Liver (tissue), 9 donors: ENCODE measurements around the gene NCAPG2. TPM values are rescaled to one million over a fixed set of nuclear protein-coding genes. Genes with fewer than 3 reads are reported as not detected.

Source experiments
- DNase-seq: peaks from one replicate; pipeline ENCODE4 v3.0.0-alpha.2; 2017; ENCODE audit warnings: low spot score
- H3K27ac ChIP-seq, 2 donors: one replicate each; pipeline ENCODE4 v1.7.0; 2013; ENCODE audit warnings: inconsistent platforms in 2 of 2, low read length in 2 of 2, control low read depth in 1 of 2, low read depth in 1 of 2, mild to moderate bottlenecking in 1 of 2
- H3K27me3 ChIP-seq, 4 donors: one replicate each; pipeline versions ENCODE4 v1.6.1 to v1.7.0; 2013; ENCODE audit warnings: low read length in 3 of 4, inconsistent platforms in 1 of 4, mild to moderate bottlenecking in 1 of 4, moderate library complexity in 1 of 4; ENCODE audit not compliant: control insufficient read depth in 4 of 4, insufficient read depth in 4 of 4
- H3K36me3 ChIP-seq, 4 donors: one replicate each; pipeline versions ENCODE4 v1.6.1 to v1.7.0; 2013; ENCODE audit warnings: low read length in 3 of 4, mild to moderate bottlenecking in 3 of 4, low read depth in 1 of 4, moderate library complexity in 1 of 4; ENCODE audit not compliant: control insufficient read depth in 4 of 4, insufficient read depth in 3 of 4
- H3K4me1 ChIP-seq, 4 donors: one replicate each; pipeline versions ENCODE4 v1.6.1 to v1.7.0; 2013; ENCODE audit warnings: low read length in 3 of 4, mild to moderate bottlenecking in 3 of 4, moderate library complexity in 1 of 4; ENCODE audit not compliant: control insufficient read depth in 4 of 4, insufficient read depth in 4 of 4
- H3K4me3 ChIP-seq, 3 donors: one replicate each; pipeline versions ENCODE4 v1.6.1 to v1.7.0; 2013; ENCODE audit warnings: low read length in 3 of 3, control low read depth in 1 of 3, low read depth in 1 of 3, mild to moderate bottlenecking in 1 of 3
- H3K9ac ChIP-seq, 2 donors: one replicate each; pipeline ENCODE4 v1.7.0; 2013; ENCODE audit warnings: low read length in 2 of 2, mild to moderate bottlenecking in 2 of 2, moderate library complexity in 2 of 2, control low read depth in 1 of 2, low read depth in 1 of 2
- H3K9me3 ChIP-seq, 4 donors: one replicate each; pipeline versions ENCODE4 v1.6.1 to v1.7.0; 2013; ENCODE audit warnings: low read length in 3 of 4; ENCODE audit not compliant: control insufficient read depth in 4 of 4
- ATF3 ChIP-seq: IDR thresholded peaks from 2 replicates; pipeline ENCODE4 v1.6.1; 2016; ENCODE audit warnings: antibody characterized with exemption
- CTCF ChIP-seq: fragments of 150-350 bp; IDR thresholded peaks from 2 replicates; pipeline ENCODE4 v1.5.1; 2017; ENCODE audit warnings: improper control_type of control experiment, low read depth, low read length; ENCODE audit not compliant: missing input control
- EGR1 ChIP-seq, 2 donors: IDR thresholded peaks; 2 replicates each; pipeline ENCODE4 v1.6.1; 2016 to 2018; ENCODE audit warnings: antibody characterized with exemption in 2 of 2, low read depth in 2 of 2
- FOXA1 ChIP-seq: IDR thresholded peaks from 2 replicates; pipeline ENCODE4 v1.6.1; 2016; ENCODE audit warnings: antibody characterized with exemption
- FOXA2 ChIP-seq: IDR thresholded peaks from 2 replicates; pipeline ENCODE4 v1.6.1; 2016; ENCODE audit warnings: antibody characterized with exemption
- GABPA ChIP-seq, 2 donors: IDR thresholded peaks in 1 of 2; conservative IDR thresholded peaks in 1 of 2; 2 replicates each; pipeline ENCODE4 v1.6.1; 2016; ENCODE audit warnings: antibody characterized with exemption in 2 of 2, mild to moderate bottlenecking in 1 of 2, moderate library complexity in 1 of 2
- HNF4A ChIP-seq, 2 donors: conservative IDR thresholded peaks; 2 replicates each; pipeline ENCODE4 v1.6.1; 2016; ENCODE audit warnings: antibody characterized with exemption in 2 of 2, mild to moderate bottlenecking in 2 of 2
- HNF4G ChIP-seq: IDR thresholded peaks from 2 replicates; pipeline ENCODE4 v1.6.1; 2016; ENCODE audit warnings: antibody characterized with exemption
- JUND ChIP-seq, 2 donors: IDR thresholded peaks; 2 replicates each; pipeline ENCODE4 v1.6.1; 2016; ENCODE audit warnings: antibody characterized with exemption in 2 of 2
- MAX ChIP-seq: IDR thresholded peaks from 2 replicates; pipeline ENCODE4 v1.6.1; 2016; ENCODE audit warnings: antibody characterized with exemption
- NR2F2 ChIP-seq: IDR thresholded peaks from 2 replicates; pipeline ENCODE4 v1.6.1; 2016; ENCODE audit warnings: antibody characterized with exemption
- RAD21 ChIP-seq, 2 donors: IDR thresholded peaks; 2 replicates each; pipeline ENCODE4 v1.6.1; 2016; ENCODE audit warnings: antibody characterized with exemption in 2 of 2, mild to moderate bottlenecking in 2 of 2
- REST ChIP-seq: IDR thresholded peaks from 2 replicates; pipeline ENCODE4 v1.6.1; 2016; ENCODE audit warnings: antibody characterized with exemption, mild to moderate bottlenecking
- RXRA ChIP-seq, 2 donors: IDR thresholded peaks; 2 replicates each; pipeline ENCODE4 v1.6.1; 2017 to 2018; ENCODE audit warnings: antibody characterized with exemption in 2 of 2, mild to moderate bottlenecking in 1 of 2
- SP1 ChIP-seq: IDR thresholded peaks from 2 replicates; pipeline ENCODE4 v1.6.1; 2018; ENCODE audit warnings: antibody characterized with exemption, mild to moderate bottlenecking
- TAF1 ChIP-seq: conservative IDR thresholded peaks from 2 replicates; pipeline ENCODE4 v1.6.1; 2016; ENCODE audit warnings: antibody characterized with exemption, mild to moderate bottlenecking
- YY1 ChIP-seq: IDR thresholded peaks from 2 replicates; pipeline ENCODE4 v1.6.1; 2016; ENCODE audit warnings: antibody characterized with exemption, mild to moderate bottlenecking
- ZBTB33 ChIP-seq: IDR thresholded peaks from 2 replicates; pipeline ENCODE4 v1.6.1; 2016; ENCODE audit warnings: antibody characterized with exemption
- WGBS: extraction: QIAGEN DNeasy Blood & Tissue Kit; methylation state at CpG from one replicate; pipeline ENCODE4 v1.1.7; 2013; 5-methylcytosine and 5-hydroxymethylcytosine counted together
- polyA plus RNA-seq, 2 donors: library from polyadenylated mRNA; stranded (reverse) in 1 of 2; unstranded in 1 of 2; fragments of 200-250 nt in 1 of 2; fragments of >200 nt in 1 of 2; fragmentation: Nextera tagmentation in 1 of 2; extraction: Ambion mirVana in 1 of 2; gene quantifications; one replicate each; pipeline versions ENCODE4 v1.2.1 to v1.2.3, GENCODE V29; 2013 to 2015
- total RNA-seq, 2 donors: library from RNA; depleted of rRNA; stranded (reverse); fragments of >200 nt; gene quantifications; one replicate each; pipeline ENCODE4 v1.2.3, GENCODE V29; 2014
- donor health status: healthy.
- donor health status: healthy.
- donor health status: healthy.
- donor health status: healthy.
- donor health status: healthy.

The NCAPG2 gene
- total and polyA plus RNA-seq, 4 donors: 0.89 to 37.4 (median 3.7) TPM

- no peak for DNase-seq
- no peak overlapping the region for H3K9ac ChIP-seq
- TF ChIP-seq FOXA2: no peak
- no peak for TF ChIP-seq TAF1
- TF ChIP-seq YY1: no peak
- TF ChIP-seq MAX: no peak
- no peak for TF ChIP-seq ZBTB33
- TF ChIP-seq RXRA (IDR thresholded peaks at IDR 0.05): no peak
- TF ChIP-seq ATF3: no peak
- no peak for TF ChIP-seq JUND (IDR thresholded peaks at IDR 0.05)
- TF ChIP-seq NR2F2: no peak
- H3K27ac ChIP-seq: no peak overlapping the region
- no peaks in the 10 kb centered on the region for H3K36me3 ChIP-seq
- H3K4me1 ChIP-seq: no peaks in the 10 kb centered on the region
- no peak overlapping the region for H3K4me3 ChIP-seq
- no peaks in the 10 kb centered on the region for H3K9me3 ChIP-seq
- WGBS: 92% methylated on average over 1 of the region's 1 CpG
- H3K27me3 ChIP-seq: no peaks in the 10 kb centered on the region
Measured at GRCh38 chr7:158614700-158615099, 89.9 kb downstream of the NCAPG2 start.

GRCh38 chr7:158613481-158613880 is 91.1 kb downstream of the NCAPG2 start:
- Histone ChIP-seq H3K27ac (no peak overlapping the region), H3K27me3 (no peaks in the 10 kb centered on the region), H3K9ac (no peak overlapping the region), H3K4me3 (no peak overlapping the region), H3K36me3 (no peaks in the 10 kb centered on the region), H3K4me1 (no peaks in the 10 kb centered on the region), H3K9me3 (no peaks in the 10 kb centered on the region)
- WGBS: 97% methylated on average over 2 of the region's 2 CpGs
- TF ChIP-seq HNF4A (conservative IDR thresholded peaks at IDR 0.05) (no peak), TAF1 (no peak), JUND (IDR thresholded peaks at IDR 0.05) (no peak), GABPA (IDR thresholded peaks at IDR 0.05 in 1 of 2, conservative IDR thresholded peaks at IDR 0.05 in 1 of 2) (no peak), EGR1 (IDR thresholded peaks at IDR 0.05; ENCODE audit: low read depth in 2 of 2) (no peak), NR2F2 (no peak), RAD21 (IDR thresholded peaks at IDR 0.05) (no peak), FOXA2 (no peak), FOXA1 (no peak), HNF4G (no peak), YY1 (no peak), ZBTB33 (no peak), MAX (no peak), REST (no peak), RXRA (IDR thresholded peaks at IDR 0.05) (no peak), CTCF (no peak), SP1 (no peak), ATF3 (no peak)
- no peak for DNase-seq
